ENCODE measurements around the gene B9D2.

The B9D2 gene

DNA sequence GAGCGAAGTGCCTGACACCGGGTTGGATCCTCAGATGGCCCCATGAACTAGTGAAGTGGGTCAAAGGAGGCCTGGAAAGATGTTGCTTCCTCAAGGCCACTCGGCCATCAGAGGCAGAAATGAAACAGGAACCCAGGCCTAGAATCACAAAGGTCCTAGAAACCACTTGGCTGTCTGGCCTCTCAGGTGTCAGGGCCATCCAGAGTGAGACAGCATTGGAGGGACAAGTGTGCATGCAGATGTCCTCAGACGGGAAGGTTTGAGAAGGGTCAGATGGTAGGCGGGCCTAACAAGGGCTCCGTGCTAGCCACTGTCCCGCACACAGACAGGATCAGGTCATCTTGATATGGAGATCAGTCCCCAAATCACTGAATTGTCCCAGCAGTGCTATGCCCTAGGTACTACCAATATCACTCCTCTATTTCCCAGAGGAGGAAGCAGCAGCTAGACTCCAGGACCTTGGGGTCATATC lies 39.7 kb downstream of the B9D2 start:
- no peak for DNase-seq (ENCODE audit: low read depth)
- no peak overlapping the region for H3K4me3 ChIP-seq (ENCODE audit: low read depth, low read length)
- TF ChIP-seq, protein P1, sequence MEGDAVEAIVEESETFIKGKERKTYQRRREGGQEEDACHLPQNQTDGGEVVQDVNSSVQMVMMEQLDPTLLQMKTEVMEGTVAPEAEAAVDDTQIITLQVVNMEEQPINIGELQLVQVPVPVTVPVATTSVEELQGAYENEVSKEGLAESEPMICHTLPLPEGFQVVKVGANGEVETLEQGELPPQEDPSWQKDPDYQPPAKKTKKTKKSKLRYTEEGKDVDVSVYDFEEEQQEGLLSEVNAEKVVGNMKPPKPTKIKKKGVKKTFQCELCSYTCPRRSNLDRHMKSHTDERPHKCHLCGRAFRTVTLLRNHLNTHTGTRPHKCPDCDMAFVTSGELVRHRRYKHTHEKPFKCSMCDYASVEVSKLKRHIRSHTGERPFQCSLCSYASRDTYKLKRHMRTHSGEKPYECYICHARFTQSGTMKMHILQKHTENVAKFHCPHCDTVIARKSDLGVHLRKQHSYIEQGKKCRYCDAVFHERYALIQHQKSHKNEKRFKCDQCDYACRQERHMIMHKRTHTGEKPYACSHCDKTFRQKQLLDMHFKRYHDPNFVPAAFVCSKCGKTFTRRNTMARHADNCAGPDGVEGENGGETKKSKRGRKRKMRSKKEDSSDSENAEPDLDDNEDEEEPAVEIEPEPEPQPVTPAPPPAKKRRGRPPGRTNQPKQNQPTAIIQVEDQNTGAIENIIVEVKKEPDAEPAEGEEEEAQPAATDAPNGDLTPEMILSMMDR (IDR thresholded peaks at IDR 0.05; ENCODE audit: control insufficient read depth, extremely low read depth, insufficient read depth) = no peak

DNA sequence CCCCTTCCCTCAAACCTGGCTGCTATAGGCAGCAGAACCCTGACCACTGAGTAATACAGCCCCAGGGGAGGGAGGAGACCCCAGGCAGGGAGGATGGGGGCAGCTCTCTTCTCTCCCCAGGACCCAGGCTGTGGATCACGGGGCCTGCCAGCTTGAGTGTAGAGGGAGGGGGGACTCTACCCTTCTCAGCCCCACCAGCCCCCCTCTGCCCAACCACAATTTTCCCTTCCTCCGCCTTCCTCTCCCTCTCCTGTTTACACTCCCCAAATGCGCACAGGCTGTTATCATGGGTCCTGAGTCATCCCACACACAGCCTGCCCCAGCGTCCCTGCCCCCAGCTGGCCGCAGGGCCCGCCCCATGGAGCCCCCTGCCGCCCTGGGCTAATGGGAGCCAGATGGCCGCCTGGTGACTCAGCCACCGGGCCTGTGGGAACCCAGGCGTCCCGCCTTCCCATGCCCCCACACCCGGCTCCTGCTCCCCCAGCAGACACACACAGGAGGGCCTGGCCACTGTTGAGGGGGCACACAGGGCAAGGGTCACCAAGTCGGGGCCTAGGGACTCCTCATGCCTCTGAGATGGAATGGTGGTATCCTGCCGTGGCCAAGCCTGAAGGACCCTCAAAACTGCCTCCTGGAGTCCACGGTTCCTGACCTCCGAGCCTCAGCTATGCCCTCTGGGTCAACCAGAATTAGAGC lies 40.4 kb downstream of the B9D2 start:
- no peak for DNase-seq (ENCODE audit: low read depth)
- no peak overlapping the region for H3K4me3 ChIP-seq (ENCODE audit: low read depth, low read length)
- TF ChIP-seq, protein P1 (IDR thresholded peaks at IDR 0.05; ENCODE audit: control insufficient read depth, extremely low read depth, insufficient read depth) = no peak

DNA sequence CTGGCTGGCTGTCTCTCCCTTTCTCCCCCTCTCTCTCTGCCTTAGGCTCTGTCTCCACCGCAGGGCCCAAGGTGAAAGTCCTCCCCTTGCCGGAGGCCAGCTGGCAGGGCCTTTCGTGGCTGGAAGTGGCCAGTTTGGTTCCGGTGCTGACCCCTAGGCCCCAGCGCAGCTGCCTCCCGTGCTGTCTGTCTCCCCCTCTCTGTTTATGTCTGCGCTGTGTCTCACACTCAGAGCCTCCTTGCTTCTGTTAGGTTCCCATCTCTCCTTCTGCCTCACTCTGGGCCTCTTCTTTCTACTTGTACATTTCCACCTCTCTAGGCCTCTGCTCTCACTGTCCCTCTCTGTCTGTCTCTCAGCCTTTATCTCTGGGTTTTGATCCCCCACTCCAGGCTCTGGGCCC lies 40.9 kb downstream of the B9D2 start:
- TF ChIP-seq, protein P1 (IDR thresholded peaks at IDR 0.05; ENCODE audit: control insufficient read depth, extremely low read depth, insufficient read depth) = no peak
- no peak overlapping the region for H3K4me3 ChIP-seq (ENCODE audit: low read depth, low read length)
- DNase-seq (ENCODE audit: low read depth) = no peak

DNA sequence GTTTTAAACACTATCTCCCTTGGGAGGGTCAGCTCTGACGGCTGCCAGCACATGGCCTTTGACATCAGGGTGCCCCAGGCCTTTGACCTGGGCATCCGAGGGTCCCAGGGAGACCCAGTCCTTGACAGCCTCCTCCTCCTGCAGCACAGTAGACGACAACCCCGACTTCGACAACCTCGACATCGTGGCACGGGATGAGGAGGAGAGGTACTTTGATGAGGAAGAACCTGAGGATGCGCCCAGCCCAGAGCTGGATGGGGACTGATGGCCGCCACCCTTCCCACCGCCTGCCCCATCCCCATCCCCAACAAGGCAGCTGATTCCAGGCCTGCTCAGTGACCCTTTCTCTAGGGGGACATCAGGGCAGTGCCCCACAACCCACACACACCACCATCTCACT lies 41.5 kb downstream of the B9D2 start:
- no peak for DNase-seq (ENCODE audit: low read depth)
- TF ChIP-seq, protein P1 (IDR thresholded peaks at IDR 0.05; ENCODE audit: control insufficient read depth, extremely low read depth, insufficient read depth) = no peak
- no peak overlapping the region for H3K4me3 ChIP-seq (ENCODE audit: low read depth, low read length)

DNA sequence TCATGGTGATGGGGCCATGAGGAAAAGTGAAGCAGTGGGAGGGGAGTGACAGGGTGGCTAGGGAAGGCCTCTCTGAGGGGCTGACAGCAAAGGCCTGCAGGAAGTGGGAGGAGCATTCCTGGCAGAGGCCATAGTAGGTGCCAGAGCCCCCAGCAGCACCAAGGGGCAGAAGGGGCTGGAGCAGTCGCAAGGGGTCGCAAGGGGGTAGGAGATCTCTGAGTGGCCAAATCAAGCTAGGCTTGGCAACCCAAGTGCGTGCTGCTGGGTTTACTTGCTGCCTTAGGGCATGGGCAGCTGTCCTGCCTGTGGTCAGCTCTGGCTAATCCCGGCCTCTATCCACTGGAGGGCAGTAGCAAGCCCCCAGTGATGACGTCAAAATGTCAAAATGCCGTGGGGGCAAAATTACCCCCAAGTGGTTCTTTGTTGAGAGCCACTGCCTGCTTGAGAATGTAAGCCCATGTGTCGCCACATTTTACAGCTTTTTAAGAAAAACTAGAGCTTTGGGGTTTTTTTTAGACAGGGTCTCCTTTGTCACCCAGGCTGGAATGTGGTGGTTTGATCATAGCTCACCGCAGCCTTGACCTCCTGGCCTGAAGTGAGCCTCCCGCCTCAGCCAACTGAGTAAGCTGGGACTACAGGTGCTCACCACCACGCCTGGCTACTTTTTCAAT lies 42.2 kb downstream of the B9D2 start:
- TF ChIP-seq, protein P1 (IDR thresholded peaks at IDR 0.05; ENCODE audit: control insufficient read depth, extremely low read depth, insufficient read depth) = peak; percentile 27
- DNase-seq (ENCODE audit: low read depth) = no peak
- no peak overlapping the region for H3K4me3 ChIP-seq (ENCODE audit: low read depth, low read length)

DNA sequence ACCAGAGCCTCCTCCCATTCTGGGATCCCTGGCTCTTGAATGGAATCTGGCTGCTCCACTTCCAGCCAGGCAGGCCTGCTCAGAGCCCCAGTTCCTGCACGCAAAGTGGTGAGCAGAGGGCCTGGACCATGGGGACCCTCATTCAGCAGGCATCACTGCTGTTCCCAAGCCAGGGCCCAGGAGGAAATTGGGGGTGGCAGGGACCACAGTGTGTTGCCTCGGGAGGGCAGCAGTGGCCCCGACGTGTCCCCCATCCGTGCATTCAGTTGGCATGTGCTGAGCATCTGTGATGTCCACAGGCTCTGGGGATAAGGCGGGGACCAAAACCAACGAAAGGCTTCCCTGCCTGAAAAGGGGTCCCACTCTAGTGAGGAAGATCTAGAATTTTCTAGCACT lies 42.7 kb downstream of the B9D2 start:
- H3K4me3 ChIP-seq (ENCODE audit: low read depth, low read length) = no peak overlapping the region
- DNase-seq (ENCODE audit: low read depth) = no peak
- TF ChIP-seq, protein P1 (IDR thresholded peaks at IDR 0.05; ENCODE audit: control insufficient read depth, extremely low read depth, insufficient read depth) = no peak
